ENCODE results near the gene FCN1.

Gene FCN1

DNA sequence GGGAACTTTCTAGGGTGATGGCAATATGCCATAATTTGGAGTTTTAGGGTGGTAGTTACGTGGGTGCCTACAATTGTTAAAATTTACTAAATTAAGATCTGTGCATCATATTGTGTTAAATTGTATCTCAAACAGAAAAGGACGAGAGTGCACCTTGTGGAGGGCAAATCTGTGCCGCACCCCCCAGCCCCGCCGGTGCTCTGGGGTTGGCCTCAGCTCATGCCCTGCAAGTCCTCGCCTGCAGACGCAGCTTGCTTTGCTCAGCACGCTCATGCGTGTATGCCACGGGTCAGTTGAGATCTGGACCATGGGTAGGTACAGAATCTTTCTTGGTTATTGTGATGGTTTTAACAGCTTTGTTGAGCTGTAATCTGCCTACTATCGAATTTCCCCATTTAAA, 33.7 kb upstream of the FCN1 start:
- DNase-seq (ENCODE audit: extremely low read depth, low read depth) = no peak
- TF ChIP-seq, protein P1, sequence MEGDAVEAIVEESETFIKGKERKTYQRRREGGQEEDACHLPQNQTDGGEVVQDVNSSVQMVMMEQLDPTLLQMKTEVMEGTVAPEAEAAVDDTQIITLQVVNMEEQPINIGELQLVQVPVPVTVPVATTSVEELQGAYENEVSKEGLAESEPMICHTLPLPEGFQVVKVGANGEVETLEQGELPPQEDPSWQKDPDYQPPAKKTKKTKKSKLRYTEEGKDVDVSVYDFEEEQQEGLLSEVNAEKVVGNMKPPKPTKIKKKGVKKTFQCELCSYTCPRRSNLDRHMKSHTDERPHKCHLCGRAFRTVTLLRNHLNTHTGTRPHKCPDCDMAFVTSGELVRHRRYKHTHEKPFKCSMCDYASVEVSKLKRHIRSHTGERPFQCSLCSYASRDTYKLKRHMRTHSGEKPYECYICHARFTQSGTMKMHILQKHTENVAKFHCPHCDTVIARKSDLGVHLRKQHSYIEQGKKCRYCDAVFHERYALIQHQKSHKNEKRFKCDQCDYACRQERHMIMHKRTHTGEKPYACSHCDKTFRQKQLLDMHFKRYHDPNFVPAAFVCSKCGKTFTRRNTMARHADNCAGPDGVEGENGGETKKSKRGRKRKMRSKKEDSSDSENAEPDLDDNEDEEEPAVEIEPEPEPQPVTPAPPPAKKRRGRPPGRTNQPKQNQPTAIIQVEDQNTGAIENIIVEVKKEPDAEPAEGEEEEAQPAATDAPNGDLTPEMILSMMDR (IDR thresholded peaks at IDR 0.05; ENCODE audit: low read depth, low read length, missing control alignments) = no peak
- H3K4me3 ChIP-seq (replicated peaks; ENCODE audit: low read depth, low read length) = no peak overlapping the region

GRCh38 chr9:134950386-134951210, 32.9 kb upstream of the FCN1 start:
- DNase-seq (ENCODE audit: extremely low read depth, low read depth) = no peak
- H3K4me3 ChIP-seq (replicated peaks; ENCODE audit: low read depth, low read length) = no peak overlapping the region
- TF ChIP-seq, protein P1 (IDR thresholded peaks at IDR 0.05; ENCODE audit: low read depth, low read length, missing control alignments) = no peak

DNA sequence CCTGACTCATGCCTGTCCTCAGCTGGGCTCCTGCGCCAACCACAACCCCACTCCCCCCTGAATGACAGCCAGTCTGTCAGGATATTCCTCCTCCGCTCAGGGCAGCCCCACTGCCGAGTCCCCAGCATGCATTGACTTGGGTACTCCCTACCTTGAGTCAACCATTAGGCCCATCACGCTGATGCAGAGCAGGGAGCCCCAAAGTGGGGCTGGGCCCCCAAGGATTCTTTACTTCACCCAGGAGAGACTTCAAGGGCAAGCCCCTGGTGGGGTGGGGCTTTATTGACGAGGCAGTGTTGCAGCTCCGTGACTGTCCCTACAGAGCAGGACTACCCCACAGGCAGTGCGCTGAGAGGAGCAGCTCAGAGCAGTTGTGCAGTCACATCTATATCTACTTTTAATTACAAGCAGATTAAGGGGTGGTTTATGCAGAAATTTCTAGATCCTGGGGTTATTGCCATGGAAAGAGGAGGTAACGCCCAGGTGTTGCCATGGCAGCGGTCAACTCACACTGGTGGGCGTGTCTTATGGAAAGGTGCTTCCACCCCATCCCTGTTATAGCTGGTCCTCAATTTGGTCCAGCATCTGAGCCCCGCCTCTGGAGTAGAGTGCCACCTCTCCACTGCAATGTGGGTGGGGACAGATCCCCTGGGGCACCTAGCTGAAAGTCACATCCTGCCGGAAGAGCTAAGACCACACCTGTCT, 32.1 kb upstream of the FCN1 start:
- TF ChIP-seq, protein P1 (IDR thresholded peaks at IDR 0.05; ENCODE audit: low read depth, low read length, missing control alignments) = no peak

DNA sequence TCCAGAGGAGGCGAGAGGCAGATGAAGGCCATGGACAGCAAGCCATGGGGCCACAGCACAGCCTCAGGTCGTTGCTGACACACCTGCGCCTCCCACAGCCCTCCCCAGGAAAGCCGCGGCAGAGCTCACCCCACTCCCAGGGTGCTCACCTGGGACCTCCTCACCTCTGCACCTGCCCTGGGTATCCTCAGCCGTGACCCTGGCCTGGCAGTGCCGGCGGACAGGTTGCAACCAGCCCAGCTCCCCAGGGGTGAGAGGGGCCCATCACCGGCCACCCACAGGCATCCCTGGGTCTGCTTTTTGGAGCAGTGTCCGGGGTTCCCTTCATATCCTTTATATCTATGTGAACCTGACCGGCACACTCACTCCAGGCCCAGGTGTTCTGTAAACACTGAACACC, 30.4 kb upstream of the FCN1 start:
- TF ChIP-seq, protein P1 (IDR thresholded peaks at IDR 0.05; ENCODE audit: low read depth, low read length, missing control alignments) = no peak
- H3K4me3 ChIP-seq (replicated peaks; ENCODE audit: low read depth, low read length) = no peak overlapping the region
- DNase-seq (ENCODE audit: extremely low read depth, low read depth) = no peak

More for the DNA sequence above, 32.1 kb upstream of the FCN1 start:
- DNase-seq (ENCODE audit: extremely low read depth, low read depth) = no peak
- H3K4me3 ChIP-seq (replicated peaks; ENCODE audit: low read depth, low read length) = no peak overlapping the region

- no peak for DNase-seq (ENCODE audit: extremely low read depth, low read depth)
- TF ChIP-seq, protein P1 (IDR thresholded peaks at IDR 0.05; ENCODE audit: low read depth, low read length, missing control alignments) = no peak
- no peak overlapping the region for H3K4me3 ChIP-seq (replicated peaks; ENCODE audit: low read depth, low read length)
These were observed 29.7 kb upstream of the FCN1 start for GRCh38 chr9:134947265-134947955.

DNA sequence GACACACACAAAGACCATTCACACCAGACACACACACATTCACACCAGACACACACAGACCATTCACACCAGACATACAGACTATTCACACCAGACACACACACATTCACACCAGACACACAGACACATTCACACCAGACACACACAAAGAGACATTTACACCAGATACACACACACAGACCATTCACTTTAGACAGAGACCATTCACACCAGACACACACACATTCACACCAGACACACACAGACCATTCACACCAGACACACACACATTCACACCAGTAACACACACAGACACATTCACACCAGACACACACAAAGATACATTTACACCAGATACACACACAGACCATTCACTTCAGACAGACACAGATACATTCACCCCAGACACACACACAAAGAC, 29.0 kb upstream of the FCN1 start:
- DNase-seq (ENCODE audit: extremely low read depth, low read depth) = no peak
- no peak overlapping the region for H3K4me3 ChIP-seq (replicated peaks; ENCODE audit: low read depth, low read length)
- TF ChIP-seq, protein P1 (IDR thresholded peaks at IDR 0.05; ENCODE audit: low read depth, low read length, missing control alignments) = no peak

Data from HFF-Myc (cell line).